Measurements from ENCODE around the gene NAV2. TPM values are rescaled to one million over a fixed set of nuclear protein-coding genes. Genes with fewer than 3 reads are reported as not detected.

Gene NAV2
- total RNA-seq, 1 donor from 2014 or later: 11.1 TPM

GRCh38 chr11:19724765-19725164 lies 12.1 kb downstream of the NAV2 start:
- H3K36me3 ChIP-seq (ENCODE audit: control insufficient read depth, insufficient read depth, low read length): no peaks in the 10 kb centered on the region
- no peak for DNase-seq (ENCODE audit: low read depth)
- no peak for FAIRE-seq
- H3K27me3 ChIP-seq (ENCODE audit: control insufficient read depth, insufficient read depth, low read length): peaks cover 3% of the 10 kb centered on the region
- TF ChIP-seq CTCF (IDR thresholded peaks at IDR 0.05; ENCODE audit: insufficient read depth, low read length, severe bottlenecking): no peak
- no peak overlapping the region for H3K4me3 ChIP-seq (ENCODE audit: low read depth, low read length)

- peak; percentile 20 for DNase-seq (ENCODE audit: low read depth)
- Histone ChIP-seq H3K4me3 (ENCODE audit: low read depth, low read length) (no peak overlapping the region), H3K27me3 (ENCODE audit: control insufficient read depth, insufficient read depth, low read length) (peaks cover 2% of the 10 kb centered on the region), H3K36me3 (ENCODE audit: control insufficient read depth, insufficient read depth, low read length) (no peaks in the 10 kb centered on the region)
- no peak for TF ChIP-seq CTCF (IDR thresholded peaks at IDR 0.05; ENCODE audit: insufficient read depth, low read length, severe bottlenecking)
- FAIRE-seq: no peak
These were observed 12.9 kb downstream of the NAV2 start for GRCh38 chr11:19725379-19726079.

GRCh38 chr11:19727246-19727645 lies 14.6 kb downstream of the NAV2 start:
- no peak overlapping the region for H3K4me3 ChIP-seq (ENCODE audit: low read depth, low read length)
- no peaks in the 10 kb centered on the region for H3K36me3 ChIP-seq (ENCODE audit: control insufficient read depth, insufficient read depth, low read length)
- H3K27me3 ChIP-seq (ENCODE audit: control insufficient read depth, insufficient read depth, low read length): peaks cover 2% of the 10 kb centered on the region
- no peak for DNase-seq (ENCODE audit: low read depth)
- FAIRE-seq: no peak
- TF ChIP-seq CTCF (IDR thresholded peaks at IDR 0.05; ENCODE audit: insufficient read depth, low read length, severe bottlenecking): no peak

GRCh38 chr11:19728436-19728835 lies 15.8 kb downstream of the NAV2 start:
- no peak for DNase-seq (ENCODE audit: low read depth)
- no peak for TF ChIP-seq CTCF (IDR thresholded peaks at IDR 0.05; ENCODE audit: insufficient read depth, low read length, severe bottlenecking)
- H3K27me3 ChIP-seq (ENCODE audit: control insufficient read depth, insufficient read depth, low read length): peaks cover 2% of the 10 kb centered on the region
- H3K36me3 ChIP-seq (ENCODE audit: control insufficient read depth, insufficient read depth, low read length): no peaks in the 10 kb centered on the region
- FAIRE-seq: no peak
- no peak overlapping the region for H3K4me3 ChIP-seq (ENCODE audit: low read depth, low read length)

- no peak for DNase-seq (ENCODE audit: low read depth)
- FAIRE-seq: no peak
- Histone ChIP-seq H3K4me3 (ENCODE audit: low read depth, low read length) (no peak overlapping the region), H3K36me3 (ENCODE audit: control insufficient read depth, insufficient read depth, low read length) (no peaks in the 10 kb centered on the region), H3K27me3 (ENCODE audit: control insufficient read depth, insufficient read depth, low read length) (peaks cover 2% of the 10 kb centered on the region)
- TF ChIP-seq CTCF (IDR thresholded peaks at IDR 0.05; ENCODE audit: insufficient read depth, low read length, severe bottlenecking): no peak
These were observed 16.5 kb downstream of the NAV2 start for GRCh38 chr11:19729141-19729540.

- Histone ChIP-seq H3K27me3 (ENCODE audit: control insufficient read depth, insufficient read depth, low read length) (peaks cover 2% of the 10 kb centered on the region), H3K4me3 (ENCODE audit: low read depth, low read length) (no peak overlapping the region), H3K36me3 (ENCODE audit: control insufficient read depth, insufficient read depth, low read length) (no peaks in the 10 kb centered on the region)
- DNase-seq (ENCODE audit: low read depth) (no peak), FAIRE-seq (no peak)
- no peak for TF ChIP-seq CTCF (IDR thresholded peaks at IDR 0.05; ENCODE audit: insufficient read depth, low read length, severe bottlenecking)
These were observed 17.7 kb downstream of the NAV2 start for GRCh38 chr11:19730373-19730772.

All from bronchial epithelial cell (primary cell).